IMR-90 (cell line): ENCODE measurements around the gene MAP4.

Experiments used
- BHLHE40 ChIP-seq: fragments of 150-350 bp; IDR thresholded peaks from 2 replicates; pipeline ENCODE4 v1.6.1; 2016; ENCODE audit warnings: mild to moderate bottlenecking, low read depth, low read length
- CEBPB ChIP-seq: IDR thresholded peaks from 2 replicates; pipeline ENCODE4 v1.6.1; 2012; ENCODE audit warnings: low read depth, low read length, improper control_type of control experiment
- CTCF ChIP-seq: conservative IDR thresholded peaks from 2 replicates; pipeline ENCODE4 v1.5.1; 2012; ENCODE audit warnings: mild to moderate bottlenecking, low read depth, low read length, improper control_type of control experiment
- POLR2A ChIP-seq: IDR thresholded peaks from 2 replicates; pipeline ENCODE4 v1.6.1; 2012; ENCODE audit warnings: mild to moderate bottlenecking, low read depth, low read length
- RAD21 ChIP-seq: IDR thresholded peaks from 2 replicates; pipeline ENCODE4 v1.6.1; 2012; ENCODE audit warnings: low read length, improper control_type of control experiment
- RFX5 ChIP-seq: IDR thresholded peaks from 2 replicates; pipeline ENCODE4 v1.8.0; 2012; ENCODE audit warnings: low read depth, mild to moderate bottlenecking, low read length, moderate library complexity
- TF ChIP-seq, protein P1 (sequence below): fragments of 150-350 bp; IDR thresholded peaks from 2 replicates; pipeline ENCODE4 v1.6.1; 2017; ENCODE audit warnings: mild to moderate bottlenecking, antibody characterized with exemption, low read length, low read depth

DNA sequence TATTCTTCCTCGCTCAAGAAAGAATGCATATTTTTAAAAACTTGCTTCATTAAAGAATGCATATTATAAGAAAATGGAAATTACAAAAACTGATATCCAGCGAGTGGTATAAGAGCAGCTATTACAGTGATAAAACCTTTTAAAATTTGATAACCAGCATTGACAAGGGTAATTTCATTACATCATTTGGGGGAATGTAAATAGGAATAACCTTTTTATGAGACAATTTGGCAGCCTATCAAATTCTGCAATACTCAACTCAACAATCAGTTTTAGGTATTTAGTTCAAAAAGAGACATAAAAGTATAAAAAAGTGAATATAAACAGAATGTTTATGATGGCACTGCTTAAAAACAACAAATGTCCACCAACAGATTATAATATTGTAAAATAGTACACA lies 35.4 kb downstream of the MAP4 start:
- TF ChIP-seq POLR2A (no peak), CTCF (no peak), RFX5 (no peak), CEBPB (no peak), RAD21 (no peak), BHLHE40 (no peak)
- TF ChIP-seq, protein P1, sequence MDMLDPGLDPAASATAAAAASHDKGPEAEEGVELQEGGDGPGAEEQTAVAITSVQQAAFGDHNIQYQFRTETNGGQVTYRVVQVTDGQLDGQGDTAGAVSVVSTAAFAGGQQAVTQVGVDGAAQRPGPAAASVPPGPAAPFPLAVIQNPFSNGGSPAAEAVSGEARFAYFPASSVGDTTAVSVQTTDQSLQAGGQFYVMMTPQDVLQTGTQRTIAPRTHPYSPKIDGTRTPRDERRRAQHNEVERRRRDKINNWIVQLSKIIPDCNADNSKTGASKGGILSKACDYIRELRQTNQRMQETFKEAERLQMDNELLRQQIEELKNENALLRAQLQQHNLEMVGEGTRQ: no peak
